ENCODE data around the gene CDC23.
A peak's percentile ranks its signal among the peaks of the same experiment; 100 is the strongest.
"Not testable (repeated sequence)": the region's sequence is repeated elsewhere in the genome, so short reads cannot be mapped to it uniquely, and the experiment has no call there.

Gene CDC23

GRCh38 chr5:138213161-138214029 lies at the start of gene CDC23:
TSS of gene CDC23 (minus strand) at chr5:138213323. CDS start at chr5:138213312, 11 bp downstream.
- peak; percentile 71 to 93 for DNase-seq (ENCODE audit: low read depth in 1 of 2, low spot score in 1 of 2)

- DNase-seq (ENCODE audit: low read depth in 1 of 2, low spot score in 1 of 2): no peak
Observed at GRCh38 chr5:138258704-138259292, 45.7 kb upstream of the CDC23 start.

DNA sequence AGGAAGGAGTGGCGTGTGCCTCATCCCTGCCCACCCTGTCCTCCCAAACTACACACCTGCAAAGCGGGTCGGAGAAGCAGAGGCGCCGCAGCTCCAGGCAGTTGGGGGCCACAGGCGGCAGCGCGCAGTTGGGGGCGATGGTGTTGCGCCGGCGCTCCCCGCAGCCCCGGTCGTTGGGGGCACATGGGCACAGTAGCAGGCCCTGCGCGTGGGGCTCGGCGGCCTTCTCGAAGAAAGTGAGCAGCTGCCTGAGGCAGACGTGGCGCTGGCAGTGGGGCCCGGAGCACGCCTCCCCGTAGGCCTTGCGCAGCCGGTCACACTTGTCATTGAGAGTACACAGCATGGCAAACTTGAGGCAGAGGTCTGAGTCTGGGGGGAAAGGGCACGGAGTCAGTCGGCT lies 44.5 kb upstream of the CDC23 start:
- DNase-seq (ENCODE audit: low read depth in 1 of 2, low spot score in 1 of 2): no peak

DNA sequence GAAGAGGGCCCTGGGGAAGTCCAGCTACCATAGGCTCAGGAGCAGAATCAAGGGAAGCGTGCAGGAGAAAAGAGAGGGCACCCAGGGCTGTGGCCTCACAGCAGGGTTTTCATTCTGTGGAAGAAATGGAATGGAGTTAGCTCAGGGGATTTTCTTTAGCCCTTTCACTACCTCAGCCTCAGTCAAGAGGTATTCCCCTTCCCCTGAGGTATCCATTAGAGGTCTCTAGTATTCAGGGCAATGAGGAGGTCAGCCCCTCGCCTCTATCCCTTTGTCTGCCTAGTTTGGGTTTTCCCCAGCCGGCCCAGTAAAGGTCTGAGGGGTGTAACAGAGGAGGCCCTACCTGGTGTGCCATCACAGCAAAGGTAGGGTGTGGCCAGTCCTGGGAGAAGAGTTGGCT lies 39.8 kb upstream of the CDC23 start:
- DNase-seq (ENCODE audit: low read depth in 1 of 2, low spot score in 1 of 2): no peak

- not testable (repeated sequence) for DNase-seq (ENCODE audit: low read depth in 1 of 2, low spot score in 1 of 2)
Observed at GRCh38 chr5:138247800-138248199, 34.7 kb upstream of the CDC23 start.

DNA sequence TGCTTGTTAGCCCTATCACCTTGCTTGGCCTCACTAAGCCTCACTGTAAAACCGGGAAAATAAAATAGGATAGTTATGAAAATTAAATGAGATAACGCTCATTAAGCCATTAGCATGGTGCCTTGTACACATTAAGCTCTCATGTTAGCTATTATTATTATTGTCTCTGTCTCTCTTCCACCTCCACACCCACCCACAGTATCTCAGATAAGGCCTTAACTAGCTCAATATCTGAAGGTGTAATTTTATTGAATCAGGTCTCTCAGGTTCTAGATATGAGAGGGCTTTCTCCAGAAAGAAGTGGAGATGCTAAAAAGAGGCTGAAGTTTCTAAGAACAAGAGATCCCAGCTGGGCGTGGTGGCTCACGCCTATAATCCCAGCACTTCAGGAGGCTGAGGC lies 33.7 kb upstream of the CDC23 start:
- no peak for DNase-seq (ENCODE audit: low read depth in 1 of 2, low spot score in 1 of 2)

GRCh38 chr5:138246334-138246733 lies 33.2 kb upstream of the CDC23 start:
- DNase-seq (ENCODE audit: low read depth in 1 of 2, low spot score in 1 of 2): no peak

DNA sequence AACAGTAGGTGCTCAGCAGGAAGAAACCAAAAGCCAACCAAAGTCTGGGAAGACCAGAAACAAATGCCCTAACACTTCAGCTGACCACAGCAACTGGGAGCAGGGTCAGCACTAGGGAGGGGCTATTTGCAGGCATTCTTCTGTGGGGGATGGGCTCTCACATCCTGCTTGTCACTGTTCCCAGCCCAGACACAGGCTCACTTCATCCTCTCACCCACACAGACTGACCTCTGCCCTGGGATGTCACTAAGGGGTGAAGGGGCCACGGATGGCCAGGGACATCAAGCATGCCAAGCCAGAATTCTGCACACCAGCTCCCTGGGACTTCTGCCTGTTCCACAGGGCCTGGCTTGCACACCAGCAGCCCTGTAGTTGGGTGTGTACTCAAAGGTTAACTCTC lies 32.6 kb upstream of the CDC23 start:
- no peak for DNase-seq (ENCODE audit: low read depth in 1 of 2, low spot score in 1 of 2)

DNA sequence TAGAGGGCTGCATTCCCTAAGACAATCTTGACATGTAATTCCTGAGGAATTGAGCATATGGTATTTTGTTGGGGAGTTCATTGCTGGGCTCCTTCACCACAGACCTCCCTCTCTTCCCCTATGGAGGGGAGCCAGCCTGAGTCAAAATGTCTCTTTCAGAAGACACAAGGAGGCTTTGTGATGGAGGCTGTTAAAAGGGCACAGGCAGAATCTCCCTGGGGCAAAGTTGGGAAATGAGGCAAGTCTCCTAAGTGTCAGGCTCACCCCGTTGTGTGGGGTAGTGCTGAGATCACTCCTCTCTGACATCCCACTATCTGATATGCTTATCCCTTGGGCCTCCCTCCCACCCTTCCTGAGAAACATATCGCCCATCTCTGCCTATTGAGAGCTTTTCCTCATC lies 30.7 kb upstream of the CDC23 start:
- DNase-seq (ENCODE audit: low read depth in 1 of 2, low spot score in 1 of 2): no peak

DNA sequence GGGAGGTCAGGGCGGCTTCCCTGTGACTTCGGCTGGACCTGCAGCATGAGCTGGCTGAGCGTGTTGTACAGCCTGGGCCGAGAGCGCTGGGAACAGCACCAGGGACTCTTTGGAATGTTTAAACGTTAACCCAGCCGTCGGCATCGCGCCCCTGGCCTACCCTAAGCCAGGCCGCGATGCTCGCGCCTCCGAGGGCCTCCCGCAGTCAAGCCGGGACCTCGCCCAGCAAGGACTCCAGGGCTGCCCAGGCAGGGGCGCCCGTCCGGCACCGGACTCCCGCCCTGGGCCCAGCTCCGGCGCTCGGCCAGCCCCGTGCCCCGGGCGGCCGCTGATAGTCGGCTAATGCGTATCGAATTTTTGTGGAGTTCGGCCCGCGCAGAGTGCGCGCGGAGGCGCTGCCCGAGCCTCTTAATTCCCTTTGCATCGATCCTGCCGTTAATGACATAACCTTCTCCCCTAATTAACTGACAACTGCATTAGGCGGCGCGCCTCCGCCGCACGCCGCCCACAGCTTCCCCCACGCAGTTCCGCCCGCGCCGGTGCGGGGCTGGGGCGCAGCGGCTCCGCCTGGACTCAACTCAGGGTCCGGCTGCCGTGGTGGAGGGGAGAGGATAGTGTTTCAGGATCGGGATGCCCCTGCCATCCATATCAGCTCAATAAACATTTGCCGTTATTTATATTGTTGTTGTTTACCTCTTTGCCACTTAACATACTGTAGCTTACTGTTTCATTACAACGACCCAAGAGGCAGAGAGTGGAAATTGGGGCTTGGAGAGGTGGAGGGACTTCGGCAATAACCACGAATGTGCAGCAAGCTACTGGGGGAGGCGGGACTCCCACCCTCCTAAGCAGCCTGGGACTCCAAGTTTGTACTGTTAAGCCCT lies 28.8 kb upstream of the CDC23 start:
- no peak for DNase-seq (ENCODE audit: low read depth in 1 of 2, low spot score in 1 of 2)

DNA sequence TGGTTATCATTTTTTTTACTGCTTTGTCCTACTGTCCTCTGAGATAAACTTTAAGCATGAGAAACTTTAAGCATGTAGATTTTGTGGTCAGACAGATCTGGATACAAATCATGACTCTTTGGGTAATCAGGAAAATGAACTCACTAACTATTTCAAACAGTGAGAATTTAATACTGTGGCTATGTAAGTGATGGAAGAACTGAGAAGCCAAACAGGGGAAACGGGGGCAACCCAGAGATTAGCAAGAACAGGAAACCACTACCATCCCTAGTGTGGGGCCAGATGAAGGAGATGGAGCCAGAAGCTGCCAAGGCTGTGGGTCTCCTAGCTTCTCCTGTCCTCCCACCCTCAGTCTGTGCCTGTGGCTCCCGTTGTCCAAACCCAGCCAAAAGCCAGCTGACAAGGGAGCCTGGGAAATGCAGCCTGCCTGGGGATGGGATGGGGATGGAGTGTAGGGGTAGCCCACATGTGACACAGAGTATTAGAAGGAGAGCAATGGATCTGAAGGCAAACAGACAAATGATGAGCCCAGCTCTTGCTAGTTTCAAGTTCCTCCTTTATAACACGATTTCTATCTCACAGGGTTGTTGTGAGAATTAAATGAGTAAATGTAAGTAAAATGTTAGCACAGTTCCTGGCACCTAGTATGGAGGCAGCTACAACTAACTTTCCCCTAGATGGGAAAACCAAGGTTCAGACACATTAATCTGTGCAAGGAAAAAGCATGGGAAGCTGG lies 27.7 kb upstream of the CDC23 start:
- DNase-seq (ENCODE audit: low read depth in 1 of 2, low spot score in 1 of 2): no peak

DNA sequence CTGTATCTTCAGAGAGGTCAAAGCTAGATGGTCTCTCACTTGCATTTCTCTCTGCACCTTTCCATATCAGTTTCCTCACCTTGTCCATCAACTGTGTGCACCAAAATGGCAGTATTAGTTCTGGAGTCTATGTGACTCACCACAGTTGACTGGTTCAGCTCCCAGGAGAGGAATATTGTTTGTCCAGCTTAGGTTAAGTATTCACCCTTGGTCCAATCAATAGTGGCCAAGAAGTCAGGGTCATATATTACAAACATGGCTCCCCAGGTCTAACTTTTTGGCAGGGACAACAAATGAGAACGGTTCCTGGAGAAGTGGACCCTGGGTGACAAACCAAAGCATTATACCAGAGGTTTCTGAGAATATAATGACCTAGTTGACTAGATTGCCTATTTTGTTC lies 24.9 kb upstream of the CDC23 start:
- DNase-seq (ENCODE audit: low read depth in 1 of 2, low spot score in 1 of 2): no peak

GRCh38 chr5:138234651-138235050 lies 21.5 kb upstream of the CDC23 start:
- no peak for DNase-seq (ENCODE audit: low read depth in 1 of 2, low spot score in 1 of 2)

- no peak for DNase-seq (ENCODE audit: low read depth in 1 of 2, low spot score in 1 of 2)
Observed at GRCh38 chr5:138233280-138233679, 20.2 kb upstream of the CDC23 start.

- no peak for DNase-seq (ENCODE audit: low read depth in 1 of 2, low spot score in 1 of 2)
Observed at GRCh38 chr5:138230981-138231589, 18.0 kb upstream of the CDC23 start.

- DNase-seq (ENCODE audit: low read depth in 1 of 2, low spot score in 1 of 2): no peak
Observed at GRCh38 chr5:138230261-138230660, 17.1 kb upstream of the CDC23 start.

DNA sequence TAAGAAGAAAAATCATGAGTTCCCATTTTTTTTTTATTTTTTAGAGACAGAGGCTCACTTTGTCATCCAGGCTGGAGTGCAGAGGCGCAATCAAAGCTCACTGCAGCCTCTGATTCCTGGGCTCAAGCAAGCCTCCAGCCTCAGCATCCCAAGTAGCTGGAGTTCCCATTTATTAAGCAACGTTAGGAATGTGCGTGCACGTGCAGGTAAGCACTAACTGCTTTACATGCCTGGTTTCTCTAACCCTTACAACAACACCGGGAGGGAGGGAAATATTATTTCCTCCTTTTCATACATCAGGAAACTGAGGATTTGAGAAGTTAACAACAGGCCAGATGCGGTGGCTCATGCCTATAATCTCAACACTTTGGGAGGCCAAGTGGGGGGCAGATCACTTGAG lies 16.3 kb upstream of the CDC23 start:
- no peak for DNase-seq (ENCODE audit: low read depth in 1 of 2, low spot score in 1 of 2)

GRCh38 chr5:138226910-138227309 lies 13.8 kb upstream of the CDC23 start:
- DNase-seq (ENCODE audit: low read depth in 1 of 2, low spot score in 1 of 2): no peak

DNA sequence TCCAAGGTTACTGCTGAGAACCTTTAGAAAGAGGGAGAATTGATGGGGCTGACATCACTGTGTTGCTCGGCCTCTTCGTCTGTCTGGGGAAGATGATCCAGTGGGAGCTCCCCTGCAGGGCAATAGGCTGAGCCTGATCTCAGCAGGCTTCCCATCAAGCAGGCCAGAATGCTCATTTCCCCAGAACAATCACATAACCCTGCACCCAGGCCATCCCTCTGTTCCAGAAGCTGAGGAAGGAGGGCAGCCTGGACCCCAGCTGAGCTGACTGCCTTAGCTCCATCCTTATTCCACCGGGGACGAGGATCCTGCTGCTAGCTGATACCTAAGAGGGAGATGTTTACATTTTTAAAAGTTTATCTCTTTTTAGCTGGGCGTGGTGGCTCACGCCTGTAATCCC lies 11.6 kb upstream of the CDC23 start:
- DNase-seq (ENCODE audit: low read depth in 1 of 2, low spot score in 1 of 2): no peak

DNA sequence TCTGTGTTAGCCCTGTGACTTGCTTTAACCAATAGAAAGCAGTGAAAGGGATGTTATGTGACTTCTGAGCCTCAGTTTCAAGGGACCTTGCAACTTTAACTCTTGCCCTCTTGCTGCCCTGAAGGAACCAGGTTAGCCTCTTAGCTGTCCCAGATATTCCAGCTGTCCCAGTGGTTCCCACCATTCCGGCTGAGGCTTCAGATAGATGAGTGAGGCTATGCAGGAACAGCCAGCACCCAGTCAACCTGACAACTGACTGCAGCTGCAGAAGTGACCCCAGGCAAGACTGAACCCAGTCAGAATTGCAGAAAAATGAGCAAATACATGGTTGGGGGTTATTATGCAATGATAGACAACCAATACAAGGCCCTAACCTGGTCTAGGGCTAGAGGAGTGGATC lies 10.4 kb upstream of the CDC23 start:
- no peak for DNase-seq (ENCODE audit: low read depth in 1 of 2, low spot score in 1 of 2)

DNA sequence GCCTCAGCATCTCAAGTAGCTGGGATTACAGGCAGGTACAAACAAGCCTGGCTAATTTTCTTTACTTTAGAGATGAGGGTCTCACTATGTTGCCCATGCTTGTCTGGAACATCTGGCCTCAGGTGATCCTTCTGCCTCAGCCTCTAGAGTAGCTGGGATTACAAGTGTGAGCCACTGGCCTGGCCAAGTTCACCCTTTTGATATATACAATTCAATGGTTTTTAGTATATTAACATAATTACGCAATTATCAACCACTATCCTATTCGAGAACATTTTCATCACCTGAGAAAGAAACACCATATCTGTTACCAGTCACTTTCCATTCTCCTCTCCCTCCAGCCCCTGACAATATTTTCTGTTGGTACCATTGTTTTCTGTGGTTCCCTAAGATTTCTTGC lies 3.7 kb upstream of the CDC23 start:
- DNase-seq (ENCODE audit: low read depth in 1 of 2, low spot score in 1 of 2): no peak
